T-helper 1 cell treated with Interleukin-12 subunit alpha and Interleukin-12 subunit beta and Interleukin-4 antibody, amounts not matched to agents 30 μg/mL and 1 μg/mL, for 36 hours (primary cell): ENCODE results near the gene FOSB.
"Not testable (repeated sequence)": the region's sequence is repeated elsewhere in the genome, so short reads cannot be mapped to it uniquely, and the experiment has no call there.

ENCODE experiments used
- H3K27ac Mint-ChIP-seq: one replicate; pipeline ENCODE4 v1.8.0; 2021; ENCODE audit warnings: mild to moderate bottlenecking, mixed read lengths
- H3K27me3 Mint-ChIP-seq: one replicate; pipeline ENCODE4 v1.8.0; 2021; ENCODE audit warnings: low read depth, mixed read lengths
- H3K36me3 Mint-ChIP-seq: one replicate; pipeline ENCODE4 v1.8.0; 2021; ENCODE audit warnings: low read depth, mixed read lengths
- H3K4me1 Mint-ChIP-seq: one replicate; pipeline ENCODE4 v1.8.0; 2021; ENCODE audit warnings: low read depth, mixed read lengths
- H3K4me3 Mint-ChIP-seq: one replicate; pipeline ENCODE4 v1.8.0; 2021; ENCODE audit warnings: mild to moderate bottlenecking, moderate library complexity, mixed read lengths
- H3K9me3 Mint-ChIP-seq: one replicate; pipeline ENCODE4 v1.8.0; 2021; ENCODE audit warnings: mixed read lengths

The FOSB gene

GRCh38 chr19:45467456-45468158, at the start of gene FOSB:
FOSB (plus strand) TSS chr19:45467996; CDS start chr19:45468587, 591 bp downstream.
- Mint-ChIP-seq H3K9me3 (no peaks in the 10 kb centered on the region), H3K4me1 (peaks cover 21% of the 10 kb centered on the region), H3K27me3 (peaks cover 34% of the 10 kb centered on the region), H3K4me3 (peak within 1 kb of the TSS; percentile 89), H3K27ac (peak within 1 kb of the TSS; percentile 94), H3K36me3 (no peaks in the 10 kb centered on the region)

GRCh38 chr19:45418802-45419201, 49.0 kb upstream of the FOSB start:
- Mint-ChIP-seq H3K27ac (peak overlapping the region; percentile 46), H3K36me3 (peaks cover 35% of the 10 kb centered on the region), H3K4me1 (peaks cover 28% of the 10 kb centered on the region), H3K9me3 (no peaks in the 10 kb centered on the region), H3K27me3 (no peaks in the 10 kb centered on the region), H3K4me3 (peak overlapping the region; percentile 59)

- H3K27me3 Mint-ChIP-seq = no peaks in the 10 kb centered on the region
Observed at GRCh38 chr19:45419396-45419795, 48.4 kb upstream of the FOSB start.

DNA sequence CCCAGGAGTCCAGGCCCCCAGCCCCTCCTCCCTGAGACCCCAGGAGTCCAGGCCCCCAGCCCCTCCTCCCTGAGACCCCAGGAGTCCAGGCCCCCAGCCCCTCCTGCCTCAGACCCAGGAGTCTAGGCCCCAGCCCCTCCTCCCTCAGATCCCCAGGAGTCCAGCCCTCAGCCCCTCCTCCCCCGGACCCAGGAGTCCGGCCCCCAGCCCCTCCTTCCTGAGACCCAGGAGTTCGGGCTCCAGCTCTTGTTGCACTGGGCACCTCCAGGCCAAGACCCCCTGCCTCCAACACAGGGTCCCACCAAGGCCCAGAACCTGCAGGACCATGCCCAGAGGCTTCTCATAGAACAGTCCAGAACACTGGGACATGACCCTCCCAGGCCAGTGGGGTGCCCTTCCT, 47.9 kb upstream of the FOSB start:
- Mint-ChIP-seq H3K4me1 (peaks cover 36% of the 10 kb centered on the region), H3K4me3 (no peak overlapping the region), H3K36me3 (peaks cover 28% of the 10 kb centered on the region), H3K27ac (no peak overlapping the region), H3K9me3 (no peaks in the 10 kb centered on the region), H3K27me3 (no peaks in the 10 kb centered on the region)

More at GRCh38 chr19:45419396-45419795, 48.4 kb upstream of the FOSB start:
- Mint-ChIP-seq H3K4me3 (no peak overlapping the region), H3K27ac (peak overlapping the region; percentile 71), H3K4me1 (peaks cover 33% of the 10 kb centered on the region), H3K36me3 (peaks cover 29% of the 10 kb centered on the region), H3K9me3 (no peaks in the 10 kb centered on the region)

- Mint-ChIP-seq H3K4me1 (peaks cover 36% of the 10 kb centered on the region), H3K36me3 (peaks cover 28% of the 10 kb centered on the region), H3K27me3 (no peaks in the 10 kb centered on the region), H3K27ac (peak overlapping the region; percentile 63), H3K4me3 (no peak overlapping the region), H3K9me3 (no peaks in the 10 kb centered on the region)
Observed at GRCh38 chr19:45420356-45420755, 47.4 kb upstream of the FOSB start.

GRCh38 chr19:45420871-45421270, 46.9 kb upstream of the FOSB start:
- Mint-ChIP-seq H3K9me3 (no peaks in the 10 kb centered on the region), H3K4me3 (no peak overlapping the region), H3K27me3 (no peaks in the 10 kb centered on the region), H3K27ac (no peak overlapping the region), H3K4me1 (peaks cover 38% of the 10 kb centered on the region), H3K36me3 (peaks cover 28% of the 10 kb centered on the region)

DNA sequence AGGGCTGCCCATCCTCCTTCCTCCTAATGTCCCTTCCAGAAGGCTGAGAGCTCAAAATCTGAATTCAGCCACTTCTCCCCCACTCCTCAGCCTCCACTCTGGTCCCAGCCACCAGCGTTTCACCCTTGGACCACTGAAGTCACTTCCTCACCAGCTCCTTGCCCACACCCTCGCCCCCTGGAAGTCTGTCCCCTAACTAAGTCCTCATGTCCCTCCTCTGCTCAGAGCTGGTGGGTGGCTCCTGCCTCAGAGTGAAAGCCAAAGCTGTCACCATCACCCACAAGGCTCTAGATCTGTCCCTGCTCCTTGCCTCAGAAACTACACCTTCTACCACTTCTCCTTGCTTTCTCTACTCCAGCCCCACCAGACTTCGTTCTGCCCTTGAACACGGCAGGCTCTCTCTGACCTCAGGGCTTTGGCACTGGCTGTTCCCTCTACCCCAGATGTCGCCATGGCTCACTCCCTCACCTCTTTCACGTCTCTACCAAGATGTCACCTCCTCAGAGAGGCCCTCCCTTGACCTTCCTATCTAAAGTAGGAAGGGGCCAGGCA, 45.8 kb upstream of the FOSB start:
- Mint-ChIP-seq H3K4me3 (peak overlapping the region; percentile 63), H3K9me3 (no peaks in the 10 kb centered on the region), H3K27ac (peak overlapping the region; percentile 67), H3K27me3 (no peaks in the 10 kb centered on the region), H3K36me3 (peaks cover 28% of the 10 kb centered on the region), H3K4me1 (peaks cover 40% of the 10 kb centered on the region)

GRCh38 chr19:45423033-45423588, 44.7 kb upstream of the FOSB start:
- peaks cover 4% of the 10 kb centered on the region for H3K27me3 Mint-ChIP-seq
- H3K27ac Mint-ChIP-seq = peak overlapping the region; percentile 93
- no peaks in the 10 kb centered on the region for H3K9me3 Mint-ChIP-seq
- H3K4me1 Mint-ChIP-seq = peaks cover 45% of the 10 kb centered on the region
- H3K4me3 Mint-ChIP-seq = peak overlapping the region; percentile 94
- H3K36me3 Mint-ChIP-seq = peaks cover 24% of the 10 kb centered on the region

DNA sequence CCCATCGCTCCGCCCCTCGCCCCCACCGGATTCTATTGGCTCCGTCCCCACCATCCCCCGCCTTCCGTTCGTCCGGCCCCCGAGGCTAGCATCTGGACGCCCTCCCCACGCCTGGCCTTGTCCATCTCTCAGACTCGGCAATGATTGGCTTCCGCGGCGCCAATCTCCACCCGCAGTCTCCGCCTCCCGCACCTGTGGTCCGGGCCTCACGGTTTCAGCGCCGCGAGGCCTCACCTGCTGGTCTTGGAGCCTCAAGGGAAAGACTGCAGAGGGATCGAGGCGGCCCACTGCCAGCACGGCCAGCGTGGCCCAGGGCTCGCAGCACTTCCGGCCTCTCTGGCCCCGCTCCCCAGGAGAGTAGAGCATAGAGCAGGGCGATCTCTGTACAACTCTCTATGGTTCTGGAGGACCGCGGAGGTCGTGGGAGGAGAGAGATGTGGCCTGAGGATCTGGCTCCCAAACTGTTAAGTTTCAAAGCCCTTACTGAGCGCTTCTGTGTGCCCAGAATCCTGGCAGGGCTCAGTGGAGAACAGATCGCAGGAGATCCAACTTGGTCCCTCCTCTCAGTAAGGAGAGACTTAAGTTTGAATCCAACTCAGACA, 44.1 kb upstream of the FOSB start, which contains the start of gene ERCC1:
Gene ERCC1, minus strand, starts transcription at position 329 of the 602 bp plus-strand sequence. CDS start 543 bp downstream, outside the sequence.
- Mint-ChIP-seq H3K9me3 (no peaks in the 10 kb centered on the region), H3K4me1 (peaks cover 46% of the 10 kb centered on the region), H3K4me3 (peak within 1 kb of the TSS; percentile 94), H3K36me3 (peaks cover 22% of the 10 kb centered on the region), H3K27ac (peak within 1 kb of the TSS; percentile 93), H3K27me3 (peaks cover 8% of the 10 kb centered on the region)

DNA sequence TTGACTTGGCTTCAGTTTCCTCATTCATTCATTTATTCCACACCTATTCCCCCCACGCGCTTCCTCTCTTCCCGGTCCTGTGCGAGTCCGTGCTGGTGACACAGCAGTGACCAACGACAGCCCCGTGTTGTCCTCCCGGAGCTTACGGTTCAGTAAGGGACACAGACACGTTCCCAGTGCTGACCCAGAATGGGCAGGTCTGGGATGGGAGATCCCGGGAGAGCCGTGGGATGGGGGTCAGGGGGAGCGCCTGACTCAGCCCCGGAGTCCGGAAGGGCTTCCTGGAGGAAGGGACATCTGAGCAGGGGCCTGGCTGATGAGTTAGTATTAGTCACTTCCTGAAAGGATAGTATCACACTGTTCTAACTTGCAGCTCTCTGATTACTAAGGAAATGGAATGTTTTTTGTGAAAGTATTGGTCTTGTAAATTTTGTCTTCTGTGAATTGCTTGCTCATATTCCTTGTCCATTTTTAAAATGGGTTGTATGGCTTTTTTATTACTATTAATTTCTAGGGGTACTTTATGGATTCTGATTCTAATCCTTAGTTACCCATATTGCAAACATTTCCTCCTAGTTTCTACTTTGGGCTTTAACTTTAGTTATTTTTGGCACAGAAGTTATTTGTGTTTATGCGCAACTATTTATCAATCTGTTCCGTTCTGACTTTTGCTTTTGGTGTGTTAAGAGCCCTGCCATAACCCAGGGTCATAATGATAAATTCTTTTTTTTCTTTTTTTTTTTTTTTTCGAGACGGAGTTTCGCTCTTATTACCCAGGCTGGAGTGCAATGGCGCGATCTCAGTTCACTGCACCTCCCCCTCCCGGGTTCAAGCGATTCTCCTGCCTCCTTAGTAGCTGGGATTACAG, 43.4 kb upstream of the FOSB start:
- Mint-ChIP-seq H3K4me3 (peak overlapping the region; percentile 94), H3K27me3 (peaks cover 14% of the 10 kb centered on the region), H3K9me3 (no peaks in the 10 kb centered on the region), H3K27ac (peak overlapping the region; percentile 93), H3K4me1 (peaks cover 42% of the 10 kb centered on the region), H3K36me3 (peaks cover 20% of the 10 kb centered on the region)

DNA sequence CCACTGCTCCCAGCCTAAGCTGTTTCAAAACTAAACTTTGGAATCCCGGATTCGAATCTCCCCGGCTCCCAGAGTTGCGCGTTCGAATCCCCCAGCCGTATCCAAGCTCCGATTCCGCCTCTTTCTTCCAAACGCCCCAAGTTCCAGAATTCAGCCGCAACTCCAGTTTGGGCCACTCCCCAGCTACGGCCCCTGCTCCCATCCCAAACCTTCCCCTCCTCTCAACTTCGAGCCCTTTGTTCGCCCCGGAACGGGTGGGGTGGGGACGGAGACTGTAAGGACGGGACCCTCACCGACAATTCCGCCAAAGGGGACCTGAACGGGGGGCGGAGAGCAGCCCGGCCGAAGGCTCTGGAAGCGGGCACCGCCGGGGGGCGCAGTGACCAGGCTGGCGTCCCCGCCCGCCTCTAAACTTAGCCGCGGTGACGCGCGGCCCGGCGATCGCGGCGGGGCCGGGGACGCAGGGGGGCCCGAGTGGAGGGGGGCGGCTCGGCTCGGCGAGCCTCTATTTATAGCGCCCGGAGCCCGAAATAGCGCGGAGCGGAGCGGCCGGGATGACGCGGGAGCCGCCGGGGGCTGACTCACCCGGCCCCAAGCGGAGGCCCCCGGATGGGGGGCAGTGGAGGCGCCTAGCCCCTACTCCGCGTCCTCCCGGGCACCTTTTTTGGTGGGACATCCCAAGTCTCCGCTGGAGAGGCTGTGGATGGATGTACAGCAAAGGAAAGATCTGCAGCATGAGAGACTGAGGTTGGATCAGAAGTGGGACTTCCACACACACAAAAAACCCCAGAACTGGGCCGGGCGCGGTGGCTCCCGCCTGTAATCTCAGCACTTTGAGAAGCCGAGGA, 39.2 kb upstream of the FOSB start:
- no peak overlapping the region for H3K27ac Mint-ChIP-seq
- H3K27me3 Mint-ChIP-seq = peaks cover 19% of the 10 kb centered on the region
- H3K4me1 Mint-ChIP-seq = peaks cover 22% of the 10 kb centered on the region

GRCh38 chr19:45429896-45430295, 37.9 kb upstream of the FOSB start:
- H3K36me3 Mint-ChIP-seq, H3K9me3 Mint-ChIP-seq, H3K4me3 Mint-ChIP-seq, H3K27ac Mint-ChIP-seq: not testable (repeated sequence)
- Mint-ChIP-seq H3K27me3 (peaks cover 19% of the 10 kb centered on the region), H3K4me1 (peaks cover 12% of the 10 kb centered on the region)

More for the DNA sequence above, 39.2 kb upstream of the FOSB start:
- Mint-ChIP-seq H3K9me3 (no peaks in the 10 kb centered on the region), H3K36me3 (no peaks in the 10 kb centered on the region), H3K4me3 (peak overlapping the region; percentile 68)

DNA sequence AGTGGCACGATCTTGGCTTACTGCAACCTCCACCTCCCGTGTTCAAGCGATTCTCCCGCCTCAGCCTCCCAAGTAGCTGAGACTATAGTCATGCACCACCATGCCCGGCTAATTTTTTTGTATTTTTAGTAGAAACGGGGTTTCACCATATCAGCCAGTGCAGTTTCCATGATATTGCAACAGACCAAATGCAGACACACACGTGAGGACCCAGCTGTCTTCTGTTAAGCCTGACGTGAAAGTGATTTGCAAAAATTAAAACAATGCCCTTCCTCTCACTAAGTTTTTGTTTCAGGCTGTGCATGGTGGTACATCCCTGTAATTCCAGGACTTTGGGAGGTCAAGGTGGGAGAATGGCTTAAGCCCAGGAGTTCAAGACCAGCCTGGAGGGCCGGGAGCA, 36.8 kb upstream of the FOSB start:
- H3K4me3 Mint-ChIP-seq, H3K9me3 Mint-ChIP-seq, H3K27ac Mint-ChIP-seq, H3K4me1 Mint-ChIP-seq, H3K36me3 Mint-ChIP-seq: not testable (repeated sequence)
- peaks cover 19% of the 10 kb centered on the region for H3K27me3 Mint-ChIP-seq
